ENCODE measurements around the gene KIF5A.
"Not testable (repeated sequence)": the region's sequence is repeated elsewhere in the genome, so short reads cannot be mapped to it uniquely, and the experiment has no call there.

The KIF5A gene

DNA sequence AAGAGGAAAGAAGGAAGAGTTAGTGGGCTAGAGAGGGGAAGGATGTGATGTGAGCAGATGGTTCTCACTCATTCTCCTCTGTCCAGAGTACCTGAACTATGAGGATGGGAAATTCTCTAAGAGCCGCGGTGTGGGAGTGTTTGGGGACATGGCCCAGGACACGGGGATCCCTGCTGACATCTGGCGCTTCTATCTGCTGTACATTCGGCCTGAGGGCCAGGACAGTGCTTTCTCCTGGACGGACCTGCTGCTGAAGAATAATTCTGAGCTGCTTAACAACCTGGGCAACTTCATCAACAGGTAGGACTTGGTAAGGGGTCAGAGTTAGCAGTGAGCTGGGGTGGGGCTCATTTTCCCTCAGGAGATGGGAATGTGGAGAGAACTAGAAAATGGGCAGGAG is 37.2 kb upstream of the KIF5A start:
- Mint-ChIP-seq H3K4me1 (peaks cover 4% of the 10 kb centered on the region), H3K9me3 (peaks cover 4% of the 10 kb centered on the region), H3K4me3 (no peak overlapping the region), H3K36me3 (ENCODE audit: low read depth) (peaks cover 81% of the 10 kb centered on the region), H3K27ac (no peak overlapping the region), H3K27me3 (ENCODE audit: low read depth) (no peaks in the 10 kb centered on the region)
- TF ChIP-seq, protein P1, sequence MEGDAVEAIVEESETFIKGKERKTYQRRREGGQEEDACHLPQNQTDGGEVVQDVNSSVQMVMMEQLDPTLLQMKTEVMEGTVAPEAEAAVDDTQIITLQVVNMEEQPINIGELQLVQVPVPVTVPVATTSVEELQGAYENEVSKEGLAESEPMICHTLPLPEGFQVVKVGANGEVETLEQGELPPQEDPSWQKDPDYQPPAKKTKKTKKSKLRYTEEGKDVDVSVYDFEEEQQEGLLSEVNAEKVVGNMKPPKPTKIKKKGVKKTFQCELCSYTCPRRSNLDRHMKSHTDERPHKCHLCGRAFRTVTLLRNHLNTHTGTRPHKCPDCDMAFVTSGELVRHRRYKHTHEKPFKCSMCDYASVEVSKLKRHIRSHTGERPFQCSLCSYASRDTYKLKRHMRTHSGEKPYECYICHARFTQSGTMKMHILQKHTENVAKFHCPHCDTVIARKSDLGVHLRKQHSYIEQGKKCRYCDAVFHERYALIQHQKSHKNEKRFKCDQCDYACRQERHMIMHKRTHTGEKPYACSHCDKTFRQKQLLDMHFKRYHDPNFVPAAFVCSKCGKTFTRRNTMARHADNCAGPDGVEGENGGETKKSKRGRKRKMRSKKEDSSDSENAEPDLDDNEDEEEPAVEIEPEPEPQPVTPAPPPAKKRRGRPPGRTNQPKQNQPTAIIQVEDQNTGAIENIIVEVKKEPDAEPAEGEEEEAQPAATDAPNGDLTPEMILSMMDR (IDR thresholded peaks at IDR 0.05; ENCODE audit: unreplicated experiment in 3 of 3): no peak

DNA sequence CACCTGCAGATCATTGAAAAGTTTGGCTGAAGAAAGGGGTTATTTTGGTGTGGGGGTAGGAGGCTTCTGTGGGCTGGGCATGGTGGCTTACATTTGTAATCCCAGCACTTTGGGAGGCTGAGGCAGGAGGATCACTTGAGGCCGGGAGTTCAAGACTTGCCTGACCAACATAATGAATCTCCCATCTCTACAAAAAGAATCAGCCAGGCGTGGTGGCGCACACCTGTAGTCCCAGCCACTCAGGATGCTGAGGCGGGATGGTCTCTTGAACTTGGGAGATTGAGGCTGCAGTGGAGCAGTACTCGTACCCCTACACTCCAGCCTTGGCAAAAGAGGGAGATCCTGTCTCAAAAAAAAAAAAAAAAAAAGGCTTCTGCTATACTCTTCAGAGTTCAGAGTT is 36.6 kb upstream of the KIF5A start:
- Mint-ChIP-seq H3K36me3 (ENCODE audit: low read depth) (peaks cover 82% of the 10 kb centered on the region), H3K27ac (no peak overlapping the region), H3K27me3 (ENCODE audit: low read depth) (no peaks in the 10 kb centered on the region), H3K4me3 (no peak overlapping the region), H3K4me1 (peaks cover 9% of the 10 kb centered on the region), H3K9me3 (peaks cover 4% of the 10 kb centered on the region)
- TF ChIP-seq, protein P1 (IDR thresholded peaks at IDR 0.05; ENCODE audit: unreplicated experiment in 3 of 3): no peak

DNA sequence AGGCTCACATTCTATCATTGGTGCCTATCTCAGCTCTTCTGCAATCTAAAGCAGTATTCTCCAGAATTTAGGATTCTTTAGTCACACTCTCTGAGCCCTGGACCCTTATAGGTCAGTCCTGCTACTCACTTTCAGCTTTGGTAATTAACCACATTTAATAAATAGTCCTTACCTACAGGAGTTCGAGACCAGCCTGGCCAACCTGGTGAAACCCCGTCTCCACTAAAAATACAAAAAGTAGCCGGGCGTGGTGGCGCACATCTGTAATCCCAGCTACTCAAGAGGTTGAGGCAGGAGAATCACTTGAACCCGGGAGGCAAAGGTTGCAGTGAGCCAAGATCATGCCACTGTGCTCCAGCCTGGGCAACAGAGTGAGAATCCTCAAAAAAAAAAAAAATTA is 36.2 kb upstream of the KIF5A start:
- H3K4me3 Mint-ChIP-seq; H3K9me3 Mint-ChIP-seq; H3K27ac Mint-ChIP-seq; H3K27me3 Mint-ChIP-seq (ENCODE audit: low read depth): not testable (repeated sequence)
- H3K36me3 Mint-ChIP-seq (ENCODE audit: low read depth): peaks cover 82% of the 10 kb centered on the region
- peaks cover 13% of the 10 kb centered on the region for H3K4me1 Mint-ChIP-seq

DNA sequence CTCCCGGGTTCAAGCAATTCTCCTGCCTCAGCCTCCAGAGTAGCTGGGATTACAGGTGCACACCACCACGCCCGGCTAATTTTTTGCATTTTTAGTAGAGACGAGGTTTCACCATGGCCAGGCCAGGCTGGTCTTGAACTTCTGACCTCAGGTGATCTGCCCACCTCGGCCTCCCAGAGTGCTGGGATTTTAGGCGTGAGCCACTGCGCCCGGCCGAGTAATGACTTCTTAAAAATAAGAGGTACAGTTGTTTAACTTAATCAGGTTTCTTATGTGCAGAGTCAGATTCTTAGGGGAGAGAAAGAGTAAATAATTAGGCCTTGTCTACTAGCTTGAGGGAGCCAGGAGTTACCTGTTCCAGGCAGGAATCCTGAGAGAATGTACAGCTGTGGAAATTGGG is 35.6 kb upstream of the KIF5A start:
- not testable (repeated sequence) for H3K9me3 Mint-ChIP-seq; H3K4me3 Mint-ChIP-seq; H3K27me3 Mint-ChIP-seq (ENCODE audit: low read depth); H3K27ac Mint-ChIP-seq
- Mint-ChIP-seq H3K36me3 (ENCODE audit: low read depth) (peaks cover 82% of the 10 kb centered on the region), H3K4me1 (peaks cover 19% of the 10 kb centered on the region)

DNA sequence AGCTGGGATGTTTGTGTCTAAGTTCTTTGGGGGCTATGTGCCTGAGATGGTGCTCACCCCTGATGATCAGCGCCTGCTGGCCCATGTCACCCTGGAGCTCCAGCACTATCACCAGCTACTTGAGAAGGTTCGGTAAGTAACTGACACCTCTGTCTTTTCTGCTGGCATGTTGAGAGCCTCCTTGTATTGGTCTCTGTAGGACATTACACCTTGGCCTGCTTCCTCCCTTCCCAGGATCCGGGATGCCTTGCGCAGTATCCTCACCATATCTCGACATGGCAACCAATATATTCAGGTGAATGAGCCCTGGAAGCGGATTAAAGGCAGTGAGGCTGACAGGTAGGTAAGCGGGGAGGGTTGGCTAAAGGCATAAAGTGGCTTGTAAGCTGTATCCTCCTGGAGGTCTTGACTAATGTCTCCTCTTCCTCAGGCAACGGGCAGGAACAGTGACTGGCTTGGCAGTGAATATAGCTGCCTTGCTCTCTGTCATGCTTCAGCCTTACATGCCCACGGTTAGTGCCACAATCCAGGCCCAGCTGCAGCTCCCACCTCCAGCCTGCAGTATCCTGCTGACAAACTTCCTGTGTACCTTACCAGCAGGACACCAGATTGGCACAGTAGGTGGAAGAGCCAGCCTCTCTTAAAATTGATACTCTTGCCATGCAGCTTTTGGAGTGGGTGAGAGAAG is 35.0 kb upstream of the KIF5A start:
- Mint-ChIP-seq H3K4me3 (no peak overlapping the region), H3K27ac (no peak overlapping the region), H3K9me3 (no peaks in the 10 kb centered on the region), H3K36me3 (ENCODE audit: low read depth) (peaks cover 79% of the 10 kb centered on the region), H3K27me3 (ENCODE audit: low read depth) (no peaks in the 10 kb centered on the region), H3K4me1 (peaks cover 21% of the 10 kb centered on the region)
- TF ChIP-seq, protein P1 (IDR thresholded peaks at IDR 0.05; ENCODE audit: unreplicated experiment in 3 of 3): no peak

DNA sequence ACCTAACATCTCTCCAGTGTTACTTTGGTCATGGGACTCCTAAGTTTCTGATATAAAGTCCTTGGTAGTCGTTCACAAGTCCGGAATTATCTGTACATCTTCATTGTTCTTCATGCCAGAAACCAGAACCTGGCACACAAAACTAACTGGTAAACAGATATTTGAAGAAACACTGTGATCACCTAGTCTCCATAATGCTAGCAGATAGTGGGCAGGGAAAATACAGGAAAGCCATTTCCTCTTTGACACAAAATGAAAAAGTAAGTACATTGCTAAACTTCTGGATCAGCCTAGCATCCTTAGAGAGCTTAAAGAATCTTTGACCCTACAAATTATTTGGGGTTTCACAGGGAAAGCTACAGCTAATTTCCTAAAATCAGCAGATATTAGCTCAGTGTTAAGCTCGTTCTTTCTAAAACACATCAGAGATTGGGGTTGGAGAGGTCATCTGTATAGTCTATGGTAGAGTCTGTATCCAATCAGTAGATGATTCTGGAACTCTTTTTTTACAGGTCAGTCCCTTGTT is 34.4 kb upstream of the KIF5A start:
- Mint-ChIP-seq H3K4me3 (no peak overlapping the region), H3K27me3 (ENCODE audit: low read depth) (no peaks in the 10 kb centered on the region), H3K27ac (no peak overlapping the region), H3K36me3 (ENCODE audit: low read depth) (peaks cover 78% of the 10 kb centered on the region), H3K4me1 (peaks cover 26% of the 10 kb centered on the region), H3K9me3 (no peaks in the 10 kb centered on the region)
- TF ChIP-seq, protein P1 (IDR thresholded peaks at IDR 0.05; ENCODE audit: unreplicated experiment in 3 of 3): no peak

DNA sequence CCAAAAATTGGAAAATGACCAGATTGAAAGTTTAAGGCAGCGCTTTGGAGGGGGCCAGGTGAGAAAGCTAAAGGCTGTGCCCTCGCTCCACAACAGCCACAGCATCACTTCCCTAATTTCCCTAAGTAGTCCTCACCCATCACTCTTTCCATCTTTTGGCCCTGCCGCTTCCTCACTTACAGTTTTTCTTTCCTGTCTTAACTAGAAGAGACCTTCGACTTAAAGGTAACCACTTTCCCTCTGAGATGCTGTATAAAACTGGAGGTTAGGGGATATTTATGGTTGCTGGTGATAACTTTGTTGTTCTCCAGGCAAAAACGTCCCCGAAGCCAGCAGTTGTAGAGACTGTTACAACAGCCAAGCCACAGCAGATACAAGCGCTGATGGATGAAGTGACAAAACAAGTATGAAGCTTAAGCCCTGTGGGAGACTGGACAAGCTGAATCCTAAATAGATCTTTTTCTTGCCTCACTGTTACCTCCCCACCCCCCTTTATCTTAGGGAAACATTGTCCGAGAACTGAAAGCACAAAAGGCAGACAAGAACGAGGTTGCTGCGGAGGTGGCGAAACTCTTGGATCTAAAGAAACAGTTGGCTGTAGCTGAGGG is 33.8 kb upstream of the KIF5A start:
- H3K27ac Mint-ChIP-seq: no peak overlapping the region
- peak overlapping the region in 1 of 3 experiments; percentile 14 for H3K4me3 Mint-ChIP-seq
- H3K4me1 Mint-ChIP-seq: peaks cover 26% of the 10 kb centered on the region
- H3K36me3 Mint-ChIP-seq (ENCODE audit: low read depth): peaks cover 78% of the 10 kb centered on the region
- no peaks in the 10 kb centered on the region for H3K9me3 Mint-ChIP-seq
- H3K27me3 Mint-ChIP-seq (ENCODE audit: low read depth): no peaks in the 10 kb centered on the region
- TF ChIP-seq, protein P1 (IDR thresholded peaks at IDR 0.05; ENCODE audit: unreplicated experiment in 3 of 3): no peak
